Calu3 (cell line): Measurements from ENCODE around the gene ENTREP1. TPM values are rescaled to one million over a fixed set of nuclear protein-coding genes. Genes with fewer than 3 reads are reported as not detected.

Source experiments
- BruUV-seq: library from RNA; stranded (reverse); fragments of 400-500 nt; replicated peaks from 2 replicates; lab custom pipeline; 2021; lab: Mats Ljungman, UMichigan
- CTCF ChIA-PET: fragments of 300-600 bp; sonication (Branson Sonifier 250); formaldehyde crosslinking; loops from one replicate; lab custom pipeline; 2022; ENCODE audit warnings: antibody characterized with exemption; lab: Charles Lee
- DNase-seq: peaks from one replicate; pipeline ENCODE4 v3.0.0; 2022
- H3K27ac Mint-ChIP-seq: one replicate; pipeline ENCODE4 v1.8.0; 2022; ENCODE audit warnings: mixed read lengths; ENCODE audit not compliant: unreplicated experiment
- H3K27me3 Mint-ChIP-seq: one replicate; pipeline ENCODE4 v1.8.0; 2022; ENCODE audit warnings: mixed read lengths; ENCODE audit not compliant: unreplicated experiment
- H3K36me3 Mint-ChIP-seq: one replicate; pipeline ENCODE4 v1.8.0; 2022; ENCODE audit warnings: mild to moderate bottlenecking, moderate library complexity, mixed read lengths; ENCODE audit not compliant: insufficient read depth, unreplicated experiment
- H3K4me1 Mint-ChIP-seq: one replicate; pipeline ENCODE4 v1.8.0; 2022; ENCODE audit warnings: mild to moderate bottlenecking, low read depth, mixed read lengths; ENCODE audit not compliant: unreplicated experiment
- H3K4me3 Mint-ChIP-seq: one replicate; pipeline ENCODE4 v1.8.0; 2022; ENCODE audit warnings: mild to moderate bottlenecking, low read depth, moderate library complexity, mixed read lengths; ENCODE audit not compliant: unreplicated experiment
- H3K9me3 Mint-ChIP-seq: one replicate; pipeline ENCODE4 v1.8.0; 2022; ENCODE audit warnings: low read depth, mixed read lengths; ENCODE audit not compliant: unreplicated experiment
- intact Hi-C: fragments of 100-400 bp; cut with micrococcal nuclease; formaldehyde crosslinking; loops from one replicate; pipeline ENCODE4 v1.10.0; 2022; ENCODE audit not compliant: unreplicated experiment
- total RNA-seq: library from RNA; stranded (reverse); gene quantifications from 2 replicates; pipeline ENCODE4 v1.2.3, GENCODE V29; 2022
- TF ChIP-seq, protein P1 (sequence below): fragments of 200-600 bp; IDR thresholded peaks from one replicate; pipeline ENCODE4 v1.8.0; 2022; ENCODE audit warnings: antibody characterized with exemption; ENCODE audit not compliant: unreplicated experiment

Gene ENTREP1
- total RNA-seq, 1 experiment from 2014 or later = 1.8 TPM

- no peak overlapping the region for H3K4me3 Mint-ChIP-seq
- H3K27me3 Mint-ChIP-seq = no peaks in the 10 kb centered on the region
- BruUV-seq = no TSS peak
- TF ChIP-seq, protein P1, sequence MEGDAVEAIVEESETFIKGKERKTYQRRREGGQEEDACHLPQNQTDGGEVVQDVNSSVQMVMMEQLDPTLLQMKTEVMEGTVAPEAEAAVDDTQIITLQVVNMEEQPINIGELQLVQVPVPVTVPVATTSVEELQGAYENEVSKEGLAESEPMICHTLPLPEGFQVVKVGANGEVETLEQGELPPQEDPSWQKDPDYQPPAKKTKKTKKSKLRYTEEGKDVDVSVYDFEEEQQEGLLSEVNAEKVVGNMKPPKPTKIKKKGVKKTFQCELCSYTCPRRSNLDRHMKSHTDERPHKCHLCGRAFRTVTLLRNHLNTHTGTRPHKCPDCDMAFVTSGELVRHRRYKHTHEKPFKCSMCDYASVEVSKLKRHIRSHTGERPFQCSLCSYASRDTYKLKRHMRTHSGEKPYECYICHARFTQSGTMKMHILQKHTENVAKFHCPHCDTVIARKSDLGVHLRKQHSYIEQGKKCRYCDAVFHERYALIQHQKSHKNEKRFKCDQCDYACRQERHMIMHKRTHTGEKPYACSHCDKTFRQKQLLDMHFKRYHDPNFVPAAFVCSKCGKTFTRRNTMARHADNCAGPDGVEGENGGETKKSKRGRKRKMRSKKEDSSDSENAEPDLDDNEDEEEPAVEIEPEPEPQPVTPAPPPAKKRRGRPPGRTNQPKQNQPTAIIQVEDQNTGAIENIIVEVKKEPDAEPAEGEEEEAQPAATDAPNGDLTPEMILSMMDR = no peak
- no peak overlapping the region for H3K27ac Mint-ChIP-seq
- no peaks in the 10 kb centered on the region for H3K36me3 Mint-ChIP-seq
- DNase-seq = no peak
- peaks cover 2% of the 10 kb centered on the region for H3K9me3 Mint-ChIP-seq
- intact Hi-C loops = no loop called here
- H3K4me1 Mint-ChIP-seq = peaks cover 10% of the 10 kb centered on the region
- CTCF ChIA-PET = no interaction called here
Measured at GRCh38 chr9:69425136-69425801, 100.3 kb downstream of the ENTREP1 start.

DNA sequence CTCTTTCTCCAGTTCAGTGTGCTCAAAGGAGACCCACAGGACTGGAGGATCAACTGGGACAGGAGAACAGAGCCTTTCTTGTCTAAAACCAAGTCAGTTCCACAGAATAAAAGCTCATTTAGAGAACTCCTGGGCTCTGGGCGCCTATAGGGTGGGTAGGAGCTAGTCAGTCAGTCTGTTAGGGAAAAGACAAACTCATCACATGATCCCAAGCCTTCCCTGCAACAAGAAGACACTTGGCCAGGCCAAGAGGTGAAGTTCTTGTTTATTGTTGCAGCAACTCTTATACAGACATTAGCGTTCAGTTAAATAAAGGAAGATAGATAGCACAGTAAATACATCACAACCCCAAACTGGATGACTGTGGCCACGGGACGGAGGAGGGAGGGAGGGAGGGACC is 102.3 kb downstream of the ENTREP1 start:
- BruUV-seq = no TSS peak
- no peak overlapping the region for H3K4me3 Mint-ChIP-seq
- no peak for DNase-seq
- no peaks in the 10 kb centered on the region for H3K27me3 Mint-ChIP-seq
- no peaks in the 10 kb centered on the region for H3K36me3 Mint-ChIP-seq
- peaks cover 9% of the 10 kb centered on the region for H3K4me1 Mint-ChIP-seq
- no peak overlapping the region for H3K27ac Mint-ChIP-seq
- TF ChIP-seq, protein P1 = no peak
- CTCF ChIA-PET = no interaction called here
- intact Hi-C loops = no loop called here
- peaks cover 5% of the 10 kb centered on the region for H3K9me3 Mint-ChIP-seq

DNA sequence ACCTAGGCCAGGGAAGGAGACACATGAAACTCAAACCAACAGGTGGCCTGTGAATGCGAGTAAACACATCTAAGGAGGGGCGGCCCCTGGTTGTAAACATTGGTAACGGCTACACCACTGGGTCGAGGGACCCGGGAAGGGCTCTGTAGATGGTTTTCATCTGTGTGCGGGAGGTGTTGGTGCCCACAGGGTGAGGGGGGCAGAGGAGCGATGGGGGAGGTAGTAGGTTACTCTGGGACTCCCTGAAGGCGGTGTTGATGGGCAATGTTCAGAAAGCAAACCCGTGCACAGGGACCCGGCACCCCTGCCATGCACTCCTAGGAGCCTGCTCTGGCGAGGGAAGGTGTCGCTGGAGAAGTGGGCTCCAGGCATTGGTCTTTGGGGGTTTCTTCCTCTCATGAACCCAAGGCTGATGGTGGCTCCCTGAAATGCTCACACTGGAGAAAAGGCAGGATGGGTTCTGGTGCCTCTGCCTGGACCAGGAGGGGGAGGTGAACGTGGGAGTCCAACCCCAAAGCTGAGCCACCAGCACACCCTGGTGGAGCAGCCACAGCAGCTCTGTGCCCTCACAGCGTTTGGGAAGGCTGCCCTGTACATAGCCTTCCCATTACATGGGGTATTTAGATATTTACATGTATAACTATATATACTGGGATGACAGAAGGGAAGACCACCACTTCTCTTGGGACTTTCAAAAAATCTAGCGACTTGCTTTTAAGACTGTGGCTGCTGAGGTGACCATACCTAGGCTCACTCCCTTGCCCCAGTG is 103.2 kb downstream of the ENTREP1 start:
- no TSS peak for BruUV-seq
- H3K36me3 Mint-ChIP-seq = no peaks in the 10 kb centered on the region
- DNase-seq = no peak
- TF ChIP-seq, protein P1 = no peak
- H3K9me3 Mint-ChIP-seq = peaks cover 5% of the 10 kb centered on the region
- H3K27ac Mint-ChIP-seq = no peak overlapping the region
- H3K4me1 Mint-ChIP-seq = peaks cover 3% of the 10 kb centered on the region
- CTCF ChIA-PET = no interaction called here
- no peaks in the 10 kb centered on the region for H3K27me3 Mint-ChIP-seq
- intact Hi-C loops = no loop called here
- H3K4me3 Mint-ChIP-seq = no peak overlapping the region

DNA sequence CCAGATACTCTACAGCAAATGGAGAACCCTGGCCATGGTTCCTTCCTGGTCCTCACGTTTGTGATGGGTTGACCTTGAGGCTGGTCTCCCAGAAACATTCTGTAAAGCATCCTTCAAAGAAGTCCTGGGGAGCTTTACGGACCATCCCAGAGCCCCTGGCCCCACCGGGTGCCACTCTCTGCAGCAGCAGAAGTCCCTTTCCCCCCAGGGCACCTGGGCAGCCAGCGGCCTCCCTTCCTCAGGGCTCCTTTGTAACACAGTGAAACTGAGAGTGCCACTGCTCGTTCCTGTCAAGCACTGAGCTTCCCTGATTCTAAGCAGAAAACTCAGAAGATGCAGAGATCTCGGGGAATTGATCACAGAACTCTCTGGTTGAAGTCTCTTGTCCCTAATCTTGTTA is 104.3 kb downstream of the ENTREP1 start:
- TF ChIP-seq, protein P1 = no peak
- Mint-ChIP-seq H3K4me1 (peaks cover 7% of the 10 kb centered on the region), H3K27me3 (no peaks in the 10 kb centered on the region), H3K9me3 (peaks cover 5% of the 10 kb centered on the region), H3K27ac (no peak overlapping the region), H3K36me3 (no peaks in the 10 kb centered on the region), H3K4me3 (no peak overlapping the region)
- CTCF ChIA-PET = no interaction called here
- DNase-seq = no peak
- no TSS peak for BruUV-seq
- intact Hi-C loops = no loop called here
